ENCODE measurements around the gene WDR1. TPM values are rescaled to one million over a fixed set of nuclear protein-coding genes. Genes with fewer than 3 reads are reported as not detected.

Gene WDR1
- total RNA-seq, 4 donors from 2014 or later: 361 to 536 (median 485) TPM

DNA sequence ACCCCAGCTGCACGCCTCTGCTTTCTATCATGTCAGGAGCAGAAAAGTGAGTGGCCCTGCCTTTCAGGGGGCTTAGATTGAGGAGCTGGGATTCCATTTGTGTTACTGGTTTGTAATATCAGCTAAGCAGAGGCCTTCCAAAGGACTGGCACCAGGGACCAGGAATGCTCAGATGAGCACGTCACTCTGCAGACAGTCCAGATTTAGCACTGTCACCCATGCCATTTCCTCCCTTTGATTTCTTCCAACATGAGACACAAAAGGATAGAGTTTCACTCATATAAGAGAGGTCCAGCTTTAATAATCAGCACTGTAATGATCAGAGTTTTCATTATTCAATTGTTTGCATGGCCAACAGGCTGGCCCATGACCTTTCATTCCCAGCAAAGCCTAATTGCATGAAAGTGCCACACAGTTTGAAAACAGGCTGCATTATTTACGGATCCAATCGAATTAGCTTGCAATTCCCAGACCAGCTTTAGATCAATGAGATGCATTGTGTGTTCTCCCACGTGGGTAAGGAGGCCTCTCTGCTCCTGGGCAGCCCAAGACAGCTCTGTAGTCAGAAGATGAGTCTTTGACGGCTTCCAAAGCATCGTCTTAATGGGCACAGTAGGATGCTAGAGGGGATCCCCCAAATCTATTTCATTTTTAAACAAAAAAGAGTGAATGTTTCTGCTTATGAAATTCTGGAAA, 85.5 kb downstream of the WDR1 start:
- 73% methylated on average over 6 of the region's 7 CpGs for WGBS
- H3K9me3 ChIP-seq: no peaks in the 10 kb centered on the region
- DNase-seq (ENCODE audit: extremely low spot score): no peak
- TF ChIP-seq EP300 (IDR thresholded peaks at IDR 0.05) (no peak), POLR2A (IDR thresholded peaks at IDR 0.05; ENCODE audit: low read depth) (no peak), POLR2AphosphoS5 (IDR thresholded peaks at IDR 0.05) (no peak)
- TF ChIP-seq, protein P1, sequence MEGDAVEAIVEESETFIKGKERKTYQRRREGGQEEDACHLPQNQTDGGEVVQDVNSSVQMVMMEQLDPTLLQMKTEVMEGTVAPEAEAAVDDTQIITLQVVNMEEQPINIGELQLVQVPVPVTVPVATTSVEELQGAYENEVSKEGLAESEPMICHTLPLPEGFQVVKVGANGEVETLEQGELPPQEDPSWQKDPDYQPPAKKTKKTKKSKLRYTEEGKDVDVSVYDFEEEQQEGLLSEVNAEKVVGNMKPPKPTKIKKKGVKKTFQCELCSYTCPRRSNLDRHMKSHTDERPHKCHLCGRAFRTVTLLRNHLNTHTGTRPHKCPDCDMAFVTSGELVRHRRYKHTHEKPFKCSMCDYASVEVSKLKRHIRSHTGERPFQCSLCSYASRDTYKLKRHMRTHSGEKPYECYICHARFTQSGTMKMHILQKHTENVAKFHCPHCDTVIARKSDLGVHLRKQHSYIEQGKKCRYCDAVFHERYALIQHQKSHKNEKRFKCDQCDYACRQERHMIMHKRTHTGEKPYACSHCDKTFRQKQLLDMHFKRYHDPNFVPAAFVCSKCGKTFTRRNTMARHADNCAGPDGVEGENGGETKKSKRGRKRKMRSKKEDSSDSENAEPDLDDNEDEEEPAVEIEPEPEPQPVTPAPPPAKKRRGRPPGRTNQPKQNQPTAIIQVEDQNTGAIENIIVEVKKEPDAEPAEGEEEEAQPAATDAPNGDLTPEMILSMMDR (IDR thresholded peaks at IDR 0.05): no peak
- no peaks in the 10 kb centered on the region for H3K36me3 ChIP-seq
- peaks cover 38 to 43% (median 39%) of the 10 kb centered on the region in 4 donors for H3K4me1 ChIP-seq
- intact Hi-C loops (cut with DNase I): no loop called here
- no peak overlapping the region for H3K4me3 ChIP-seq
- H3K27me3 ChIP-seq: no peaks in the 10 kb centered on the region
- H3K27ac ChIP-seq (replicated peaks in 1 of 4): peak overlapping the region in 3 of 4 donors; percentile 60 to 69 (median 68)

DNA sequence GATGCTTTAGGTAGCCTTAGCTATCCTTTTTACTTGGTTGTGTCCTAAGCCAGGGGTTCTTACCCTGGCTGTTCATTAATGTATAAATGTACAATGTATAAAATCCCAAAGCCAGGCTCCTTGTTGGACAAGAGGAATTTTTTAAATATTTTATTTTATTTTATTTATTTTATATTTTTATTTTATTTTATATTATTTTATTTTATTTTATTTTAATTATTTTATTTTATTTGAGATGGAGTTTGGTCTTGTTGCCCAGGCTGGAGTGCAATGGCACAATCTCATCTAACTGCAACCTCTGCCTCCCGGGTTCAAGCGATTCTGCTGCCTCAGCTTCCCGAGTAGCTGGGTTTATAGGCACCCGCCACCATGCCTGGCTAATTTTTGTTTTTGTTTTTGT, 87.2 kb downstream of the WDR1 start:
- intact Hi-C loops (cut with DNase I): no loop called here
- Histone ChIP-seq H3K4me3 (no peak overlapping the region), H3K9me3 (no peaks in the 10 kb centered on the region), H3K4me1 (peaks cover 33 to 40% (median 35%) of the 10 kb centered on the region in 4 donors), H3K27me3 (no peaks in the 10 kb centered on the region), H3K27ac (replicated peaks in 1 of 4) (no peak overlapping the region), H3K36me3 (no peaks in the 10 kb centered on the region)
- no peak for TF ChIP-seq EP300 (IDR thresholded peaks at IDR 0.05)
- no peak for TF ChIP-seq POLR2A (IDR thresholded peaks at IDR 0.05; ENCODE audit: low read depth)
- TF ChIP-seq, protein P1 (IDR thresholded peaks at IDR 0.05): no peak
- no peak for TF ChIP-seq POLR2AphosphoS5 (IDR thresholded peaks at IDR 0.05)
- WGBS: 96% methylated on average over 4 of the region's 4 CpGs
- DNase-seq (ENCODE audit: extremely low spot score): no peak

DNA sequence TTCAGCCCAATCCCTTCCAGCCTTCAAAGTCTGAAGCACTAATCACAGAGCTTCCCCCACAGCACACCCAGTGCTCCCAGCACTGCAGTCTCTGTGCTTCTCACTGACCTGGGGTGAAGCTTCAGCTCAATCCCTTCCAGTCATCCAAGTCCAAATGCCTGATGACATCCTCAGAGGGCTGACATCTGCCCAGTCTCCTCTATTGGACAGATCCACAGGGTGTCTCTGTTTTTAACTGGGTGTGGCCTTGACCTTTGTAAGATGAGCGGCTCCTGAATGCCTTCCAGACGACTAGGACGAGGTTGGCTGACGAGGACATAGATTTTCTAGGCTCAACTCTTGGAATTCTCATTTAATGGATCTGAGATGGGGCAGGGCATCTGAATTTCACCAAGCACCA, 87.7 kb downstream of the WDR1 start:
- no peaks in the 10 kb centered on the region for H3K9me3 ChIP-seq
- H3K4me3 ChIP-seq: no peak overlapping the region
- H3K27me3 ChIP-seq: no peaks in the 10 kb centered on the region
- no peak for DNase-seq (ENCODE audit: extremely low spot score)
- no CpG with 5 or more reads among the region's 4 CpGs for WGBS
- no peak for TF ChIP-seq POLR2AphosphoS5 (IDR thresholded peaks at IDR 0.05)
- no peak for TF ChIP-seq EP300 (IDR thresholded peaks at IDR 0.05)
- TF ChIP-seq POLR2A (IDR thresholded peaks at IDR 0.05; ENCODE audit: low read depth): no peak
- TF ChIP-seq, protein P1 (IDR thresholded peaks at IDR 0.05): no peak
- peaks cover 28 to 40% (median 30%) of the 10 kb centered on the region in 4 donors for H3K4me1 ChIP-seq
- H3K36me3 ChIP-seq: no peaks in the 10 kb centered on the region
- intact Hi-C loops (cut with DNase I): no loop called here
- H3K27ac ChIP-seq (replicated peaks in 1 of 4): no peak overlapping the region

DNA sequence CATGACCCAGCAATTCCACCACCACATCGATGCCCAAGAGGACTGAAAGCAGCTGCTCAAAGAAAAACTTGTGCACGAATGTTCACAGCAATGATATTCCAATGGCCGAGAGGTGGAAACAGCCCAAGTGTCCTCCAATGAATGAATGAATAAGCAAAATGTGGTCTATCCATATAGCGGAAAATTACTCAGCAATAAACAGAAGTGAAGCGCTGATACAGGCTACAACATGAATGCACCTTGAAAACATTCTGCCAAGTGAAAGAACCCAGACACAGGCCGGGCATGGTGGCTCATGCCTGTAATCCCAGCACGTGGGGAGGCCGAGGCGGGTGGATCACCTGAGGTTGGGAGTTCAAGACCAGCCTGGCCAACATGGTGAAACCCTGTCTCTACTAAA, 90.1 kb downstream of the WDR1 start:
- intact Hi-C loops (cut with DNase I): no loop called here
- Histone ChIP-seq H3K9me3 (no peaks in the 10 kb centered on the region), H3K4me1 (peaks cover 16 to 30% (median 18%) of the 10 kb centered on the region in 4 donors), H3K27me3 (no peaks in the 10 kb centered on the region), H3K4me3 (no peak overlapping the region), H3K27ac (replicated peaks in 1 of 4) (no peak overlapping the region), H3K36me3 (no peaks in the 10 kb centered on the region)
- no peak for TF ChIP-seq EP300 (IDR thresholded peaks at IDR 0.05)
- TF ChIP-seq POLR2A (IDR thresholded peaks at IDR 0.05; ENCODE audit: low read depth): no peak
- DNase-seq (ENCODE audit: extremely low spot score): no peak
- WGBS: 75% methylated on average over 9 of the region's 9 CpGs

DNA sequence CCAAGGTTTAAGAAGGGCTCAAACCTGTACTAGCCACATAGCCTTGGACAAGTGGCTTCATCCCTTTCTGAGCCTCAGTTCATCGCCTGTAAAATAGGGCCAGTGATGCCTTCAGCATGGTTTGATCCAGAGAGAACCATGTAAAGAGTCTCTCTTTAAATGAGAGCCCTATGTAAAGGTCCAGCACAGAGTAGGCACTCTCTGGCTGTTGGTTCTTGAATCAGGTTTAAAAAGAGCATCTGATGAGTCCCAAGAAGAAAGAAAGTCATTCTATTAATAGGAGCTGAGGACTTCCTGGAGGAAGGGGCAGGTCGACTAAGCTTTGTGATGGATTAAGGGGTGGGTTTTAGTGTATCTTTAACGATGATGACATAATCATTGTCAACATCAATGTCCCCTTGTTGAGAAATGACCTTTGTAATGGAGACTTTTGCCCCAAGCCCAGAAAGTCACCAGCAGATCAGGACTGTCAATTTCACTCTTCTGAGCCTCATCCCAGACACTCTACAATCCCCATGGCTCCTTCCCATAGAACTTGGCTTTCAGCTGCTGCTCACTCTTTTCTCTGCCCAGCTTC, 91.3 kb downstream of the WDR1 start:
- peaks cover 22 to 29% (median 24%) of the 10 kb centered on the region in 4 donors for H3K4me1 ChIP-seq
- no peaks in the 10 kb centered on the region for H3K36me3 ChIP-seq
- H3K27me3 ChIP-seq: no peaks in the 10 kb centered on the region
- H3K4me3 ChIP-seq: no peak overlapping the region
- WGBS: 77% methylated on average over 3 of the region's 3 CpGs
- intact Hi-C loops (cut with DNase I): no loop called here
- no peak overlapping the region for H3K27ac ChIP-seq (replicated peaks in 1 of 4)
- TF ChIP-seq POLR2A (IDR thresholded peaks at IDR 0.05; ENCODE audit: low read depth) (no peak), POLR2AphosphoS5 (IDR thresholded peaks at IDR 0.05) (no peak), EP300 (IDR thresholded peaks at IDR 0.05) (no peak)
- TF ChIP-seq, protein P1 (IDR thresholded peaks at IDR 0.05): no peak
- no peak for DNase-seq (ENCODE audit: extremely low spot score)
- no peaks in the 10 kb centered on the region for H3K9me3 ChIP-seq
